ENCODE results near the gene MANBA.

GRCh38 chr4:102789317-102789717, 28.5 kb upstream of the MANBA start:
- TF ChIP-seq SUZ12 (IDR thresholded peaks at IDR 0.05; ENCODE audit: extremely low read depth, insufficient read depth, insufficient read length) (no peak), ZNF274 (IDR thresholded peaks at IDR 0.05; ENCODE audit: low read depth, low read length) (no peak), YY1 (IDR thresholded peaks at IDR 0.05; ENCODE audit: insufficient read depth, insufficient read length) (no peak)

All from NT2/D1 (cell line).